GM23248 (cell line): ENCODE data around the gene FBXO2. TPM values are rescaled to one million over a fixed set of nuclear protein-coding genes. Genes with fewer than 3 reads are reported as not detected.

Experiments used
- DNase-seq: peaks from one replicate; pipeline ENCODE4 v3.0.0-alpha.2; 2015
- H2AFZ ChIP-seq: fragments of 200-600 bp; sonication (generic); 2 replicates; pipeline ENCODE4 v1.6.1; 2016; ENCODE audit warnings: antibody characterized with exemption
- H3F3A ChIP-seq: fragments of 200-600 bp; sonication (generic); 2 replicates; pipeline ENCODE4 v1.6.1; 2016; ENCODE audit warnings: mild to moderate bottlenecking, antibody characterized with exemption, mixed run types; ENCODE audit not compliant: insufficient read depth
- H3K27ac ChIP-seq: fragments of 200-600 bp; sonication (generic); 2 replicates; pipeline ENCODE4 v1.5.1; 2016; ENCODE audit warnings: mild to moderate bottlenecking
- H3K27me3 ChIP-seq: fragments of 200-600 bp; sonication (generic); replicated peaks from 2 replicates; pipeline ENCODE4 v1.6.1; 2016; ENCODE audit warnings: mild to moderate bottlenecking; ENCODE audit not compliant: insufficient read depth
- H3K36me3 ChIP-seq: fragments of 200-600 bp; sonication (generic); 2 replicates; pipeline ENCODE4 v1.6.1; 2016; ENCODE audit warnings: low read depth, mild to moderate bottlenecking
- H3K4me1 ChIP-seq: fragments of 200-600 bp; sonication (generic); 2 replicates; pipeline ENCODE4 v1.6.1; 2016; ENCODE audit warnings: mild to moderate bottlenecking; ENCODE audit not compliant: insufficient read depth
- H3K4me2 ChIP-seq: fragments of 200-600 bp; sonication (generic); one replicate; pipeline ENCODE4 v1.6.1; 2016; ENCODE audit warnings: mild to moderate bottlenecking; ENCODE audit not compliant: unreplicated experiment
- H3K4me3 ChIP-seq: fragments of 200-600 bp; sonication (generic); 2 replicates; pipeline ENCODE4 v1.5.1; 2016; ENCODE audit warnings: mild to moderate bottlenecking
- H3K79me2 ChIP-seq: fragments of 200-600 bp; sonication (generic); 2 replicates; pipeline ENCODE4 v1.6.1; 2016; ENCODE audit warnings: mild to moderate bottlenecking; ENCODE audit not compliant: insufficient read depth
- H3K9ac ChIP-seq: fragments of 200-600 bp; sonication (generic); 2 replicates; pipeline ENCODE4 v1.6.1; 2016; ENCODE audit warnings: mild to moderate bottlenecking
- H3K9me2 ChIP-seq: fragments of 200-600 bp; sonication (generic); 2 replicates; pipeline ENCODE4 v1.6.1; 2016; ENCODE audit warnings: mixed run types, mild to moderate bottlenecking, moderate library complexity; ENCODE audit not compliant: insufficient read depth
- H3K9me3 ChIP-seq: fragments of 200-600 bp; sonication (generic); one replicate; pipeline ENCODE4 v1.6.1; 2017; ENCODE audit warnings: low read depth
- H4K20me1 ChIP-seq: fragments of 200-600 bp; sonication (generic); 2 replicates; pipeline ENCODE4 v1.6.0; 2016; ENCODE audit not compliant: insufficient read depth
- EZH2 ChIP-seq: fragments of 200-600 bp; sonication (generic); IDR thresholded peaks from 2 replicates; pipeline ENCODE4 v1.6.1; 2018; ENCODE audit warnings: antibody characterized with exemption, mild to moderate bottlenecking; ENCODE audit not compliant: insufficient read depth, poor library complexity, severe bottlenecking
- EZH2phosphoT487 ChIP-seq: fragments of 200-600 bp; sonication (generic); IDR thresholded peaks from 2 replicates; pipeline ENCODE4 v1.6.1; 2018; ENCODE audit warnings: antibody characterized with exemption, moderate library complexity, mild to moderate bottlenecking, low read depth; ENCODE audit not compliant: insufficient read depth
- WGBS, 2 experiments: methylation state at CpG; one replicate each; pipeline ENCODE4 v1.1.6; 2015 to 2017; ENCODE audit warnings: low lambda C conversion rate in 2 of 2, low coverage in 1 of 2; ENCODE audit errors: missing lambda C conversion rate in 2 of 2; 5-methylcytosine and 5-hydroxymethylcytosine counted together
- in situ Hi-C: fragments of 300-500 bp; cut with MboI; formaldehyde crosslinking; loops from 2 replicates; pipeline ENCODE4 v1.15.0; 2020
- polyA plus RNA-seq: library from polyadenylated mRNA; unstranded; fragments of >200 nt; fragmentation: Nextera tagmentation; extraction: Ambion mirVana; gene quantifications from 2 replicates; pipeline ENCODE4 v1.2.1, GENCODE V29; 2016
- total RNA-seq: library from RNA; depleted of rRNA; stranded (reverse); fragments of >200 nt; shearing (Covaris generic); gene quantifications from 2 replicates; pipeline ENCODE4 v1.2.3, GENCODE V29; 2014

The FBXO2 gene
- total and polyA plus RNA-seq, 2 experiments from 2014 or later = 0.54 to 1.1 TPM

GRCh38 chr1:11674488-11674887, 20.3 kb upstream of the FBXO2 start:
- Histone ChIP-seq H3K36me3 (no peaks in the 10 kb centered on the region), H3K79me2 (0 out of 2 replicates have a peak, but pooled peaks cover 3% of the 10 kb centered on the region), H3K4me3 (no peak overlapping the region), H3K9ac (no peak overlapping the region), H3K9me2 (no peaks in the 10 kb centered on the region), H3F3A (no peaks in the 10 kb centered on the region), H3K27ac (no peak overlapping the region), H2AFZ (no peak overlapping the region), H3K9me3 (no peaks in the 10 kb centered on the region), H4K20me1 (no peaks in the 10 kb centered on the region), H3K27me3 (no peaks in the 10 kb centered on the region), H3K4me1 (no peaks in the 10 kb centered on the region), H3K4me2 (no peak overlapping the region)
- TF ChIP-seq EZH2 (no peak), EZH2phosphoT487 (no peak)
- DNase-seq = no peak
- 96 to 97% methylated on average over 10 to 14 of the region's 14 CpGs for WGBS, 2 experiments
- in situ Hi-C loops = no loop called here

GRCh38 chr1:11673089-11673769, 19.0 kb upstream of the FBXO2 start:
- Histone ChIP-seq H3K79me2 (no peaks in the 10 kb centered on the region), H3F3A (no peaks in the 10 kb centered on the region), H3K27ac (no peak overlapping the region), H3K9me3 (no peaks in the 10 kb centered on the region), H3K4me2 (no peak overlapping the region), H3K4me1 (no peaks in the 10 kb centered on the region), H3K4me3 (no peak overlapping the region), H3K36me3 (no peaks in the 10 kb centered on the region), H3K9me2 (no peaks in the 10 kb centered on the region), H4K20me1 (no peaks in the 10 kb centered on the region), H3K9ac (no peak overlapping the region), H2AFZ (no peak overlapping the region), H3K27me3 (no peaks in the 10 kb centered on the region)
- TF ChIP-seq EZH2 (no peak), EZH2phosphoT487 (no peak)
- in situ Hi-C loops = no loop called here
- DNase-seq = no peak
- WGBS, 2 experiments = 88 to 91% methylated on average over 12 to 13 of the region's 14 CpGs

- no peak overlapping the region for H3K9ac ChIP-seq
- in situ Hi-C loops = no loop called here
- H2AFZ ChIP-seq = no peak overlapping the region
- H3K4me2 ChIP-seq = no peak overlapping the region
- no peaks in the 10 kb centered on the region for H4K20me1 ChIP-seq
- no peak overlapping the region for H3K27ac ChIP-seq
- H3K4me3 ChIP-seq = no peak overlapping the region
- H3K27me3 ChIP-seq = no peaks in the 10 kb centered on the region
- TF ChIP-seq EZH2phosphoT487 (no peak), EZH2 (no peak)
- H3K9me3 ChIP-seq = no peaks in the 10 kb centered on the region
- WGBS, 2 experiments = 92 to 94% methylated on average over 14 of the region's 14 CpGs
- H3K4me1 ChIP-seq = no peaks in the 10 kb centered on the region
- no peaks in the 10 kb centered on the region for H3K36me3 ChIP-seq
- no peaks in the 10 kb centered on the region for H3K9me2 ChIP-seq
- DNase-seq = no peak
- no peaks in the 10 kb centered on the region for H3F3A ChIP-seq
- no peaks in the 10 kb centered on the region for H3K79me2 ChIP-seq
Observed at GRCh38 chr1:11671544-11672286, 17.5 kb upstream of the FBXO2 start.

DNA sequence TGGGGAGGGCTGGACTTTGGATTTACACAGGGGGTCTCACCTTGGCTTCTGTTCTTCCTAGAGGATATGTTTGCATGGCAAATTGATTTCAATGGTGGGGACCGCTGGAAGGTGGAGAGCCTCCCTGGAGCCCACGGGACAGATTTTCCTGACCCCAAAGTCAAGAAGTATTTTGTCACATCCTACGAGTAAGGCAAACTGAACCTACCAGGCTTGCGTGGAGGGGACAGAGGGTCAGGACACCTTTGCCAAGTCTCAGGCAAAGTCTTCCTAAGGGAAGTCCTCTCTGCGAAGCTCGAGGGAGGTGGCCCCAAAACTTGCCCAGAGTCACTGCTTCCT, 16.9 kb upstream of the FBXO2 start:
- no peaks in the 10 kb centered on the region for H3K9me3 ChIP-seq
- no peaks in the 10 kb centered on the region for H3K27me3 ChIP-seq
- no peak overlapping the region for H3K9ac ChIP-seq
- no peak overlapping the region for H3K4me3 ChIP-seq
- H3F3A ChIP-seq = no peaks in the 10 kb centered on the region
- H4K20me1 ChIP-seq = no peaks in the 10 kb centered on the region
- H3K79me2 ChIP-seq = no peaks in the 10 kb centered on the region
- H3K9me2 ChIP-seq = no peaks in the 10 kb centered on the region
- no peak for TF ChIP-seq EZH2phosphoT487
- TF ChIP-seq EZH2 = no peak
- no peak overlapping the region for H3K27ac ChIP-seq
- H3K4me1 ChIP-seq = no peaks in the 10 kb centered on the region
- no peaks in the 10 kb centered on the region for H3K36me3 ChIP-seq
- in situ Hi-C loops = no loop called here
- no peak overlapping the region for H3K4me2 ChIP-seq
- no peak overlapping the region for H2AFZ ChIP-seq
- 88 to 94% methylated on average over 6 of the region's 6 CpGs for WGBS, 2 experiments
- DNase-seq = no peak
